ENCODE data around the gene BDH1.

BDH1 gene

GRCh38 chr3:197501879-197502620, 53.7 kb downstream of the BDH1 start:
- DNase-seq (ENCODE audit: low read depth): peak; percentile 75
- no peak overlapping the region for H3K4me3 ChIP-seq (ENCODE audit: low read depth, low read length)
- TF ChIP-seq MYC (IDR thresholded peaks at IDR 0.05; ENCODE audit: low read depth, low read length) (0 out of 2 replicates have a peak, but pooled peaks have one; percentile 3), POLR2A (IDR thresholded peaks at IDR 0.05; ENCODE audit: extremely low read depth, insufficient read length) (no peak)
- TF ChIP-seq, protein P1, sequence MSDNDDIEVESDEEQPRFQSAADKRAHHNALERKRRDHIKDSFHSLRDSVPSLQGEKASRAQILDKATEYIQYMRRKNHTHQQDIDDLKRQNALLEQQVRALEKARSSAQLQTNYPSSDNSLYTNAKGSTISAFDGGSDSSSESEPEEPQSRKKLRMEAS (IDR thresholded peaks at IDR 0.05; ENCODE audit: low read depth, low read length): no peak
- TF ChIP-seq, protein P2, sequence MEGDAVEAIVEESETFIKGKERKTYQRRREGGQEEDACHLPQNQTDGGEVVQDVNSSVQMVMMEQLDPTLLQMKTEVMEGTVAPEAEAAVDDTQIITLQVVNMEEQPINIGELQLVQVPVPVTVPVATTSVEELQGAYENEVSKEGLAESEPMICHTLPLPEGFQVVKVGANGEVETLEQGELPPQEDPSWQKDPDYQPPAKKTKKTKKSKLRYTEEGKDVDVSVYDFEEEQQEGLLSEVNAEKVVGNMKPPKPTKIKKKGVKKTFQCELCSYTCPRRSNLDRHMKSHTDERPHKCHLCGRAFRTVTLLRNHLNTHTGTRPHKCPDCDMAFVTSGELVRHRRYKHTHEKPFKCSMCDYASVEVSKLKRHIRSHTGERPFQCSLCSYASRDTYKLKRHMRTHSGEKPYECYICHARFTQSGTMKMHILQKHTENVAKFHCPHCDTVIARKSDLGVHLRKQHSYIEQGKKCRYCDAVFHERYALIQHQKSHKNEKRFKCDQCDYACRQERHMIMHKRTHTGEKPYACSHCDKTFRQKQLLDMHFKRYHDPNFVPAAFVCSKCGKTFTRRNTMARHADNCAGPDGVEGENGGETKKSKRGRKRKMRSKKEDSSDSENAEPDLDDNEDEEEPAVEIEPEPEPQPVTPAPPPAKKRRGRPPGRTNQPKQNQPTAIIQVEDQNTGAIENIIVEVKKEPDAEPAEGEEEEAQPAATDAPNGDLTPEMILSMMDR (IDR thresholded peaks at IDR 0.05; ENCODE audit: low read depth, low read length): peak; percentile 62

DNA sequence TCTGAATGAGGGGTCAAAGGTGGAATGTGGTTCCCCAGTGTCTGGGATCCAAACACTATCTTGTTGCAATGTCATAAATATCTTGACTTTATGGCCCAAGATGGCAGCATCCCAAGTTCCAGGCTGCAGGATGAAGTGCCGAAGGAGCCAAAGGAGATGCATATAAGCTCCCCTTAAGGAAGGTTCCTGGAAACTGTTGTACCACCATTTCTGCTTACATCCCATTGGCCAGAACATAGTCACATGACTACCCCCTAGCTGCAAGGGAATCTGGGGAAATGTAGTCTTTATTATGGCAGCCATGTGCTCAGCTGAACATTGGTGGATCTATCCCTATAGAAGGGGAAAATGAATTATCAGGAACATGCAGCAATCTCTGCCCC, 54.3 kb downstream of the BDH1 start:
- TF ChIP-seq MYC (IDR thresholded peaks at IDR 0.05; ENCODE audit: low read depth, low read length): peak; percentile 45; the same call in 1 of the 2 replicates
- TF ChIP-seq POLR2A (IDR thresholded peaks at IDR 0.05; ENCODE audit: extremely low read depth, insufficient read length): no peak
- TF ChIP-seq, protein P1 (IDR thresholded peaks at IDR 0.05; ENCODE audit: low read depth, low read length): peak; percentile 74
- TF ChIP-seq, protein P2 (IDR thresholded peaks at IDR 0.05; ENCODE audit: low read depth, low read length): no peak
- no peak overlapping the region for H3K4me3 ChIP-seq (ENCODE audit: low read depth, low read length)
- peak; percentile 58 for DNase-seq (ENCODE audit: low read depth)

DNA sequence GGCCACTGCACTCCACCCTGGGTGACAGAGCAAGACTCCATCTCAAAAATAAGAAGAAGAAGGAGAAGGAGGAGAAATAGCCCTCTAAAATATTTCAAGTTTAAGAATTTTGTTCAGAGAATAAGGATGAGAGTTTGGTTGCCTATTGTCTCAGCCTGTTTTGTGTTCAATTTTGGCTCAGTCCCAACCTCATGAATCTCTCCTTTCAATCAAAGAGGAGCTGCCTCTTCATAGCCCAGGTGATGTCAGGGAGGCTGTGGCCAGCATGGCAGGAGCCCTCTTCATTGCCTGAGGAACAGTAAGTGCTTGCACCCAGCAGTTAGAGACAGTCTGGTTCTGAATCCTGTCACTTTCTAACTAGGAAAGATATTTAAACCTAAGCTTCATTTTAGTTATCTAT, 55.0 kb downstream of the BDH1 start:
- no peak overlapping the region for H3K4me3 ChIP-seq (ENCODE audit: low read depth, low read length)
- TF ChIP-seq, protein P1 (IDR thresholded peaks at IDR 0.05; ENCODE audit: low read depth, low read length): no peak
- no peak for TF ChIP-seq POLR2A (IDR thresholded peaks at IDR 0.05; ENCODE audit: extremely low read depth, insufficient read length)
- TF ChIP-seq, protein P2 (IDR thresholded peaks at IDR 0.05; ENCODE audit: low read depth, low read length): no peak
- DNase-seq (ENCODE audit: low read depth): no peak

- H3K4me3 ChIP-seq (ENCODE audit: low read depth, low read length): no peak overlapping the region
- no peak for DNase-seq (ENCODE audit: low read depth)
- TF ChIP-seq MYC (IDR thresholded peaks at IDR 0.05; ENCODE audit: low read depth, low read length) (no peak), POLR2A (IDR thresholded peaks at IDR 0.05; ENCODE audit: extremely low read depth, insufficient read length) (no peak)
- TF ChIP-seq, protein P1 (IDR thresholded peaks at IDR 0.05; ENCODE audit: low read depth, low read length): no peak
- TF ChIP-seq, protein P2 (IDR thresholded peaks at IDR 0.05; ENCODE audit: low read depth, low read length): no peak
Measured at GRCh38 chr3:197499427-197499826, 56.3 kb downstream of the BDH1 start.

GRCh38 chr3:197498499-197499241, 57.1 kb downstream of the BDH1 start:
- no peak for DNase-seq (ENCODE audit: low read depth)
- H3K4me3 ChIP-seq (ENCODE audit: low read depth, low read length): no peak overlapping the region
- TF ChIP-seq, protein P2 (IDR thresholded peaks at IDR 0.05; ENCODE audit: low read depth, low read length): no peak
- TF ChIP-seq, protein P1 (IDR thresholded peaks at IDR 0.05; ENCODE audit: low read depth, low read length): no peak
- TF ChIP-seq POLR2A (IDR thresholded peaks at IDR 0.05; ENCODE audit: extremely low read depth, insufficient read length): no peak
- TF ChIP-seq MYC (IDR thresholded peaks at IDR 0.05; ENCODE audit: low read depth, low read length): no peak
